Type B pancreatic cell (in vitro differentiated cells): ENCODE results near the gene CTNS. TPM values are rescaled to one million over a fixed set of nuclear protein-coding genes. Genes with fewer than 3 reads are reported as not detected.

Experiments used
- DNase-seq: peaks from one replicate; pipeline ENCODE4 v3.0.0; 2021; ENCODE audit warnings: mixed read lengths; ENCODE audit not compliant: unreplicated experiment; ENCODE audit errors: extremely low spot score
- H3K27ac Mint-ChIP-seq: 2 replicates; pipeline ENCODE4 v1.8.0; 2021; ENCODE audit warnings: mild to moderate bottlenecking, mixed read lengths
- H3K27me3 Mint-ChIP-seq: 2 replicates; pipeline ENCODE4 v1.8.0; 2021; ENCODE audit warnings: mixed read lengths
- H3K36me3 Mint-ChIP-seq: 2 replicates; pipeline ENCODE4 v1.8.0; 2021; ENCODE audit warnings: mixed read lengths
- H3K4me1 Mint-ChIP-seq: one replicate; pipeline ENCODE4 v1.8.0; 2021; ENCODE audit warnings: mixed read lengths; ENCODE audit not compliant: unreplicated experiment
- H3K4me3 Mint-ChIP-seq: 2 replicates; pipeline ENCODE4 v1.8.0; 2021; ENCODE audit warnings: mild to moderate bottlenecking, mixed read lengths
- H3K9me3 Mint-ChIP-seq: 2 replicates; pipeline ENCODE4 v1.8.0; 2021; ENCODE audit warnings: mixed read lengths
- CTCF ChIP-seq: fragments of 200-600 bp; sonication (generic); conservative IDR thresholded peaks from 2 replicates; pipeline ENCODE4 v1.5.0; 2021; ENCODE audit warnings: antibody characterized with exemption, mild to moderate bottlenecking
- total RNA-seq: library from RNA; stranded (reverse); gene quantifications from 2 replicates; pipeline ENCODE4 v1.2.1, GENCODE V29; 2021; ENCODE audit warnings: low replicate concordance

The CTNS gene
- total RNA-seq, 1 donor from 2014 or later: 17.5 TPM

GRCh38 chr17:3610523-3610922 is 26.0 kb upstream of the CTNS start:
- Mint-ChIP-seq H3K27ac (no peak overlapping the region), H3K36me3 (peaks cover 16% of the 10 kb centered on the region), H3K4me3 (no peak overlapping the region), H3K4me1 (no peaks in the 10 kb centered on the region), H3K9me3 (no peaks in the 10 kb centered on the region), H3K27me3 (no peaks in the 10 kb centered on the region)
- no peak for TF ChIP-seq CTCF
- no peak for DNase-seq

GRCh38 chr17:3613124-3613523 is 23.4 kb upstream of the CTNS start:
- Mint-ChIP-seq H3K4me1 (no peaks in the 10 kb centered on the region), H3K9me3 (no peaks in the 10 kb centered on the region), H3K27ac (peak overlapping the region; percentile 13), H3K36me3 (peaks cover 25% of the 10 kb centered on the region), H3K27me3 (no peaks in the 10 kb centered on the region), H3K4me3 (no peak overlapping the region)
- DNase-seq: no peak
- no peak for TF ChIP-seq CTCF

- no peak for TF ChIP-seq CTCF
- H3K27me3 Mint-ChIP-seq: no peaks in the 10 kb centered on the region
- no peaks in the 10 kb centered on the region for H3K4me1 Mint-ChIP-seq
- H3K4me3 Mint-ChIP-seq: no peak overlapping the region
- no peak overlapping the region for H3K27ac Mint-ChIP-seq
- H3K36me3 Mint-ChIP-seq: peaks cover 34% of the 10 kb centered on the region
- no peaks in the 10 kb centered on the region for H3K9me3 Mint-ChIP-seq
- DNase-seq: no peak
Observed at GRCh38 chr17:3615160-3615870, 21.2 kb upstream of the CTNS start.

GRCh38 chr17:3621146-3621720 is 15.3 kb upstream of the CTNS start:
- H3K36me3 Mint-ChIP-seq: peaks cover 33% of the 10 kb centered on the region
- no peak for TF ChIP-seq CTCF
- DNase-seq: no peak
- no peak overlapping the region for H3K27ac Mint-ChIP-seq
- H3K4me3 Mint-ChIP-seq: no peak overlapping the region
- H3K4me1 Mint-ChIP-seq: no peaks in the 10 kb centered on the region
- H3K27me3 Mint-ChIP-seq: no peaks in the 10 kb centered on the region
- no peaks in the 10 kb centered on the region for H3K9me3 Mint-ChIP-seq

- Mint-ChIP-seq H3K9me3 (no peaks in the 10 kb centered on the region), H3K4me1 (no peaks in the 10 kb centered on the region), H3K4me3 (no peak overlapping the region), H3K27me3 (no peaks in the 10 kb centered on the region), H3K36me3 (peaks cover 33% of the 10 kb centered on the region), H3K27ac (no peak overlapping the region)
- no peak for TF ChIP-seq CTCF
- DNase-seq: no peak
Observed at GRCh38 chr17:3622977-3623594, 13.5 kb upstream of the CTNS start.
